Gastroesophageal sphincter (tissue), 3 donors: Measurements from ENCODE around the gene SPSB3.

Experiments used
- EP300 ChIP-seq: sonication (generic); formaldehyde crosslinking; IDR thresholded peaks from one replicate; pipeline ENCODE4 v1.6.1; 2017; ENCODE audit warnings: antibody characterized with exemption, mild to moderate bottlenecking
- POLR2A ChIP-seq, 2 donors: fragments of 450-650 bp; IDR thresholded peaks; one replicate each; pipeline ENCODE4 v1.6.1; 2017; ENCODE audit warnings: antibody characterized with exemption in 2 of 2, mild to moderate bottlenecking in 2 of 2, moderate library complexity in 1 of 2
- POLR2AphosphoS5 ChIP-seq: sonication (generic); formaldehyde crosslinking; IDR thresholded peaks from one replicate; pipeline ENCODE4 v1.6.1; 2017; ENCODE audit warnings: antibody characterized with exemption
- TF ChIP-seq, protein P1 (sequence below), 4 experiments: fragments of 200-600 bp in 2 of 4; fragments of 450-650 bp in 2 of 4; sonication (generic) in 1 of 4; IDR thresholded peaks; one replicate each; pipeline ENCODE4 v1.5.1; 2017 to 2019; ENCODE audit warnings: antibody characterized with exemption in 4 of 4, mild to moderate bottlenecking in 2 of 4, moderate library complexity in 2 of 4

DNA sequence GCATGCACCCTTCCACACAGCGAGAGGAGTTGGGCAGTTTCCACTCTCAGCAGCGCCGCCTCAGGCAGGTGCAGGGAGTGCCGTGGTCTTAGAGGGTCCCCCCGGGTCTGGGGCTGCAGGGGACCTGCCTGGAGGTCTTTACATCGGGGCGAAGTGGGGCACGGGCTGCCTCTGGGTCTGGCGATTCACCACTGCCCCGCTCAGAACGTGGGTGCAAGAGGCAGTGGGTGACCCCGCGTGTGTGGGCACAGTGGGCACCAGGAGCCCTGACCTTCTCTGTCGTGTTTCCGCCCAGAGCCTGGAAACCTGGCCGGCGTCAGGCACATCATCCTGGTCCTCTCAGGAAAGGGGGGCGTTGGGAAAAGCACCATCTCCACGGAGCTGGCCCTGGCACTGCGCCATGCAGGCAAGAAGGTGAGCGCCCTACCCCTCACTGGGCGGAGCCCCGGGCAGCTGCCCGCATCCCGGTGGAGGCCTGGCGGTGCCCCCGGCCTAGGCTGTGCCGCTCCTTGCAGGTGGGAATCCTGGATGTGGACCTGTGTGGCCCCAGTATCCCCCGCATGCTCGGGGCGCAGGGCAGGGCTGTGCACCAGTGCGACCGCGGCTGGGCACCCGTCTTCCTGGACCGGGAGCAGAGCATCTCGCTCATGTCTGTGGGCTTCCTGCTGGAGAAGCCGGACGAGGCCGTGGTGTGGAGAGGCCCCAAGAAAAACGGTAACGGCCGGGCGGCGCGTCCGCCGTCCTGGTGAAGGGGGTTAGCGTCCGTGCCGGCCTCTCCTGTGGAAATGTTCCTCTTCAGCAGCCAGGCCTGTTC is 4.1 kb upstream of the SPSB3 start:
- no peak for TF ChIP-seq POLR2A (IDR thresholded peaks at IDR 0.05)
- TF ChIP-seq, protein P1, sequence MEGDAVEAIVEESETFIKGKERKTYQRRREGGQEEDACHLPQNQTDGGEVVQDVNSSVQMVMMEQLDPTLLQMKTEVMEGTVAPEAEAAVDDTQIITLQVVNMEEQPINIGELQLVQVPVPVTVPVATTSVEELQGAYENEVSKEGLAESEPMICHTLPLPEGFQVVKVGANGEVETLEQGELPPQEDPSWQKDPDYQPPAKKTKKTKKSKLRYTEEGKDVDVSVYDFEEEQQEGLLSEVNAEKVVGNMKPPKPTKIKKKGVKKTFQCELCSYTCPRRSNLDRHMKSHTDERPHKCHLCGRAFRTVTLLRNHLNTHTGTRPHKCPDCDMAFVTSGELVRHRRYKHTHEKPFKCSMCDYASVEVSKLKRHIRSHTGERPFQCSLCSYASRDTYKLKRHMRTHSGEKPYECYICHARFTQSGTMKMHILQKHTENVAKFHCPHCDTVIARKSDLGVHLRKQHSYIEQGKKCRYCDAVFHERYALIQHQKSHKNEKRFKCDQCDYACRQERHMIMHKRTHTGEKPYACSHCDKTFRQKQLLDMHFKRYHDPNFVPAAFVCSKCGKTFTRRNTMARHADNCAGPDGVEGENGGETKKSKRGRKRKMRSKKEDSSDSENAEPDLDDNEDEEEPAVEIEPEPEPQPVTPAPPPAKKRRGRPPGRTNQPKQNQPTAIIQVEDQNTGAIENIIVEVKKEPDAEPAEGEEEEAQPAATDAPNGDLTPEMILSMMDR (IDR thresholded peaks at IDR 0.05) = no peak
- TF ChIP-seq EP300 = no peak
- TF ChIP-seq POLR2AphosphoS5 = no peak
